M059J (cell line): ENCODE data around the gene ARHGEF19. TPM values are rescaled to one million over a fixed set of nuclear protein-coding genes. Genes with fewer than 3 reads are reported as not detected.
A peak's percentile ranks its signal among the peaks of the same experiment; 100 is the strongest.
"Not testable (repeated sequence)": the region's sequence is repeated elsewhere in the genome, so short reads cannot be mapped to it uniquely, and the experiment has no call there.

Source experiments
- DNase-seq: peaks from one replicate; pipeline ENCODE4 v3.0.0-alpha.2; 2012; ENCODE audit warnings: low read depth
- total RNA-seq: library from RNA; depleted of rRNA; stranded (reverse); fragments of >200 nt; shearing (Covaris generic); gene quantifications from 2 replicates; pipeline ENCODE4 v1.2.3, GENCODE V29; 2014; rRNA removed

The ARHGEF19 gene
- 2.8 and 3.2 TPM in 2 replicates for total RNA-seq

GRCh38 chr1:16212251-16212961 lies at the start of gene ARHGEF19:
ARHGEF19 (minus strand) TSS chr1:16212652; CDS start chr1:16209054, 3,598 bp downstream.
- no peak for DNase-seq

- no peak for DNase-seq
Measured at GRCh38 chr1:16262067-16262466, 49.6 kb upstream of the ARHGEF19 start.

GRCh38 chr1:16260814-16261213 lies 48.4 kb upstream of the ARHGEF19 start:
- peak; percentile 75 for DNase-seq

- peak; percentile 28 for DNase-seq
Measured at GRCh38 chr1:16258591-16259135, 46.2 kb upstream of the ARHGEF19 start.

GRCh38 chr1:16257968-16258367 lies 45.5 kb upstream of the ARHGEF19 start:
- DNase-seq, result no peak

- DNase-seq, result not testable (repeated sequence)
Measured at GRCh38 chr1:16257556-16257955, 45.1 kb upstream of the ARHGEF19 start.

GRCh38 chr1:16256478-16256877 lies 44.0 kb upstream of the ARHGEF19 start:
- DNase-seq, result no peak

GRCh38 chr1:16254263-16254928 lies 41.9 kb upstream of the ARHGEF19 start:
- DNase-seq, result peak; percentile 86

- no peak for DNase-seq
Measured at GRCh38 chr1:16253332-16253922, 41.0 kb upstream of the ARHGEF19 start.

GRCh38 chr1:16252912-16253311 lies 40.5 kb upstream of the ARHGEF19 start:
- no peak for DNase-seq

GRCh38 chr1:16251381-16251780 lies 38.9 kb upstream of the ARHGEF19 start:
- DNase-seq, result no peak

GRCh38 chr1:16250524-16251251 lies 38.2 kb upstream of the ARHGEF19 start:
- DNase-seq, result peak; percentile 67

GRCh38 chr1:16249596-16250241 lies 37.3 kb upstream of the ARHGEF19 start:
- DNase-seq, result peak; percentile 42

- DNase-seq, result peak; percentile 78
Measured at GRCh38 chr1:16248603-16249516, 36.4 kb upstream of the ARHGEF19 start.

- DNase-seq, result no peak
Measured at GRCh38 chr1:16248007-16248436, 35.6 kb upstream of the ARHGEF19 start.

- DNase-seq, result no peak
Measured at GRCh38 chr1:16247441-16247840, 35.0 kb upstream of the ARHGEF19 start.

GRCh38 chr1:16246961-16247360 lies 34.5 kb upstream of the ARHGEF19 start:
- no peak for DNase-seq

GRCh38 chr1:16246239-16246638 lies 33.8 kb upstream of the ARHGEF19 start:
- DNase-seq, result not testable (repeated sequence)

- DNase-seq, result no peak
Measured at GRCh38 chr1:16245476-16246196, 33.2 kb upstream of the ARHGEF19 start.
